Measurements from ENCODE around the gene HLA-B. TPM values are rescaled to one million over a fixed set of nuclear protein-coding genes. Genes with fewer than 3 reads are reported as not detected.
A peak's percentile ranks its signal among the peaks of the same experiment; 100 is the strongest.

HLA-B gene
- total and polyA plus RNA-seq, 8 donors: 134 to 1,907 (median 633) TPM

DNA sequence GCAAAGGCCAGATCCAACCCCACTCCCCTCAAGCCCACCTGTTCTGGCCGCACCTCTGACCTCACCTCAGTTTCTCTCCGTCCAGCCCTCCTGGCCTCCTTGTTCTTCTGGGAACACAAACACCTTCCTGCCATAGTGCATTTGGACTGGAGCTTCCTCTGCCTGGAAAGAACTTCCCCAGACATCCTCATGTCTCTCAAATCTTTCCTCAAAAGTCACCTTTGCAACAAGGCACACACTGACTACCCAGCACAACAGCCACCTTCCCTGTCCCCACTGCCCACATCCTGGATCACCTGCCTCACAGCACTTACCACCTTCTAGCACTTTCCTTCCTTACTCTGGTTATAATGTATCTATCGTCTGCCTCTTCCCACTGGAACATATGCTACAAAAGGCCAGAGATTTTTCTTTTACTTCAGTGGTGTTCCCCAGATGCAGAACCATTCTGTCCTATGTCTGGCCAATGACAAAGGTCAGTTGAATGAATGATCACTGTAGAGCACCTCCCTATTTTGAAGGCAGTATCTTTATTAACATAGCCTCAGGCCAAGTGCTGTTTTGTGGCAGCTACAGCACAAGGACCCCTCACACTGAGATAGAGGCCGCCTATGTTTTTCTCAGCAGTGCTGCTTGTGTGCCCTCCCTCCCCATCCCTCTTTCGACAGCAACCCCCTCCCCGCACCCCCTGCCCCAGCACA, 4.1 kb downstream of the HLA-B start:
- intact Hi-C loops (cut with DNase I; ENCODE audit: low total_unique reads): loop anchor here (5.0 kb wide), 1 partner anchor 86 kb away; no protein-coding TSS in a partner anchor
- H3K27me3 ChIP-seq: no peaks in the 10 kb centered on the region
- 51 to 77% (median 70%) methylated on average over 5 to 6 of the region's 6 CpGs for WGBS, 5 donors
- DNase-seq: no peak
- no peak for TF ChIP-seq EP300 (IDR thresholded peaks at IDR 0.05)
- TF ChIP-seq, protein P1, sequence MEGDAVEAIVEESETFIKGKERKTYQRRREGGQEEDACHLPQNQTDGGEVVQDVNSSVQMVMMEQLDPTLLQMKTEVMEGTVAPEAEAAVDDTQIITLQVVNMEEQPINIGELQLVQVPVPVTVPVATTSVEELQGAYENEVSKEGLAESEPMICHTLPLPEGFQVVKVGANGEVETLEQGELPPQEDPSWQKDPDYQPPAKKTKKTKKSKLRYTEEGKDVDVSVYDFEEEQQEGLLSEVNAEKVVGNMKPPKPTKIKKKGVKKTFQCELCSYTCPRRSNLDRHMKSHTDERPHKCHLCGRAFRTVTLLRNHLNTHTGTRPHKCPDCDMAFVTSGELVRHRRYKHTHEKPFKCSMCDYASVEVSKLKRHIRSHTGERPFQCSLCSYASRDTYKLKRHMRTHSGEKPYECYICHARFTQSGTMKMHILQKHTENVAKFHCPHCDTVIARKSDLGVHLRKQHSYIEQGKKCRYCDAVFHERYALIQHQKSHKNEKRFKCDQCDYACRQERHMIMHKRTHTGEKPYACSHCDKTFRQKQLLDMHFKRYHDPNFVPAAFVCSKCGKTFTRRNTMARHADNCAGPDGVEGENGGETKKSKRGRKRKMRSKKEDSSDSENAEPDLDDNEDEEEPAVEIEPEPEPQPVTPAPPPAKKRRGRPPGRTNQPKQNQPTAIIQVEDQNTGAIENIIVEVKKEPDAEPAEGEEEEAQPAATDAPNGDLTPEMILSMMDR (IDR thresholded peaks at IDR 0.05): no peak
- TF ChIP-seq POLR2AphosphoS5 (IDR thresholded peaks at IDR 0.05): no peak
- no peak for TF ChIP-seq POLR2A (IDR thresholded peaks at IDR 0.05)
- H3K9me3 ChIP-seq: no peaks in the 10 kb centered on the region
- no peak overlapping the region for H3K27ac ChIP-seq
- peaks cover 6 to 27% (median 22%) of the 10 kb centered on the region in 4 donors for H3K36me3 ChIP-seq
- H3K4me1 ChIP-seq: peaks cover 6 to 29% (median 16%) of the 10 kb centered on the region in 4 donors
- peak overlapping the region in 1 of 4 donors; percentile 58 for H3K4me3 ChIP-seq

DNA sequence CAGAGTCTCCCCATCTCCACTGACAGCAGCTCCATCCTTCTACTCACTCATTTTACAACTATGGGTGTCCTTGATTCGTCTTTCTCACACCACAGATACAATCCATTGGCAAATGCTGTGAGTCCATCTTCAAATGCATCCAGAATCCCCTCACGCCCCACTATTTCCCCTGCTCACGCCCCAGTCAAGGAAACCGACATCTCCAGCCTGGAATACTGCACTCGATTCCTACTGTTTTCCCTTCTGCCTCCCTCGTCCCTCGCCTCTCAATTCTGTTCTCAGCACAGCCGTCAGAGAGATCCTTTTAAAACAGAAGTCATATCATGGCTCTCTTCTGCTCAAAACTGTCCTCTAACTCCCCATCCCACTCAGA, 4.7 kb downstream of the HLA-B start:
- WGBS, 5 donors: 42 to 59% (median 54%) methylated on average over 8 of the region's 8 CpGs
- DNase-seq: no peak
- no peak overlapping the region for H3K27ac ChIP-seq
- no peak overlapping the region for H3K4me3 ChIP-seq
- peaks cover 6 to 29% (median 16%) of the 10 kb centered on the region in 4 donors for H3K4me1 ChIP-seq
- no peaks in the 10 kb centered on the region for H3K27me3 ChIP-seq
- H3K36me3 ChIP-seq: peaks cover 6 to 27% (median 22%) of the 10 kb centered on the region in 4 donors
- no peaks in the 10 kb centered on the region for H3K9me3 ChIP-seq
- TF ChIP-seq EP300 (IDR thresholded peaks at IDR 0.05) (no peak), POLR2AphosphoS5 (IDR thresholded peaks at IDR 0.05) (no peak), POLR2A (IDR thresholded peaks at IDR 0.05) (no peak)
- TF ChIP-seq, protein P1 (IDR thresholded peaks at IDR 0.05): no peak
- intact Hi-C loops (cut with DNase I; ENCODE audit: low total_unique reads): loop anchor here (5.0 kb wide), 1 partner anchor 85 kb away; no protein-coding TSS in a partner anchor

DNA sequence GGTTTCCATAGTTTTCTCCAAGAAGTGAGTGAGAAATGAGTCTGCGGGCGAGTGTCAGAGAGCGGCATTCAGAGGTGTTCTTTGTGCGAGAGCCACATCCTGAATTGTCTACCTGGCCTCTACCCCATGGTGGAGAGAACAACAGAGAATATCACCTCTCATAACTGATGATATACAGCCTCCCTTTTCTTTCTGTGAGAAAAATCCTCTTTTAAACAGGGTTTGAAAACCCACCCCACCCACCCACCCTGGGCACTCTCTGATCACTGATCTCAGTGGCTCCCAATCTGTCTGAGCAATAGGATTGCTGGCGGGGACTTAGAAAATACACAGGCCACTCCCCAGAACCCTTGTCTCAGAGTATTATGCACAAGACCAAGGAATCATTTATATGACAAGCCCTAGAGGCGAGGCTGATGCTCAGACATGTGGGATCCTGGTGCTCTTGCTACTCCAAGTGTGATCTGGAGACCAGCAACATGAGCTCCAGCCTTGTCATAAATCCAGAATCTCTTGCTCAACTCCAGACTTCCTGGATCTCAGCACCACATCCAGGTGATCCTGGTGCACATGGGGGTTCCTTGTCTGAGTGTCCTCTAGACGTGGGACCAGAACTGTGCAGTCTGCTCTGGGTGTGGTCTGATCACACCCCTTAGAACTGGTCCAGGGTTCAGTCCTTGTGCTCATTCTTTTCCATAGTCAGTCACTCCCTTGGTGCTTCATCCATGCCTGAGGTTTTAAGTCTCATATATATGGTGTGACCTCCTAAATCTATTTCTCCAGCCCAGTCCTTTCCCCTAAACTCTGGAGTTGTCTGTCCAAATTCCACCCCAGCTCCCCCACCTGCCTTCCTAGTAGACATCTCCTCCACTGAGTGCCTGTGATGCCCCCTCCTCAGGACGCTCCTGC, 5.3 kb downstream of the HLA-B start:
- intact Hi-C loops (cut with DNase I; ENCODE audit: low total_unique reads): loop anchor here (5.0 kb wide), 1 partner anchor 84 kb away; no protein-coding TSS in a partner anchor
- no peak for TF ChIP-seq POLR2A (IDR thresholded peaks at IDR 0.05)
- TF ChIP-seq, protein P1 (IDR thresholded peaks at IDR 0.05): no peak
- no peak for TF ChIP-seq EP300 (IDR thresholded peaks at IDR 0.05)
- TF ChIP-seq POLR2AphosphoS5 (IDR thresholded peaks at IDR 0.05): no peak
- Histone ChIP-seq H3K27ac (no peak overlapping the region), H3K4me3 (no peak overlapping the region), H3K27me3 (no peaks in the 10 kb centered on the region), H3K36me3 (peaks cover 6 to 27% (median 22%) of the 10 kb centered on the region in 4 donors), H3K4me1 (peaks cover 6 to 29% (median 16%) of the 10 kb centered on the region in 4 donors), H3K9me3 (no peaks in the 10 kb centered on the region)
- no peak for DNase-seq
- 45 to 62% (median 56%) methylated on average over 8 of the region's 8 CpGs for WGBS, 5 donors

DNA sequence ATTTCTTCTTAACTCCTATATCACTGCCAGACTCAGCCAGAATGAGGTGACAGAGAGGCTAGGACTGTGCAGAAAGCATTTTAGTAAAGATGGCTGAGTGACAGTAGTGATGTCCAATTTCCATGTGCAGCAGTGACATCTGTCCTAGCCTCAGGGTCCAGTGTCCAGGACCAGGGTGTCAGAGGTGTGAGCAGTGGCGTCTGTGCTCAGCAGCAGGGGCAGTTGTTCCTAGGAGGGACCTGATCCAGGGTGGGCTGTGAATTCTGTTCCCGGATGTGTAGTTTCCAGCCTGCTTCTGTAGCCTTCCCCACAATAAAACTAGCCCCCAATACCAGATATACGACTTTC, 6.0 kb downstream of the HLA-B start:
- H3K4me3 ChIP-seq: no peak overlapping the region
- H3K9me3 ChIP-seq: no peaks in the 10 kb centered on the region
- TF ChIP-seq POLR2AphosphoS5 (IDR thresholded peaks at IDR 0.05) (no peak), POLR2A (IDR thresholded peaks at IDR 0.05) (no peak), EP300 (IDR thresholded peaks at IDR 0.05) (no peak)
- TF ChIP-seq, protein P1 (IDR thresholded peaks at IDR 0.05): no peak
- H3K27me3 ChIP-seq: no peaks in the 10 kb centered on the region
- no peak for DNase-seq
- no peak overlapping the region for H3K27ac ChIP-seq
- intact Hi-C loops (cut with DNase I; ENCODE audit: low total_unique reads): loop anchor here (5.0 kb wide), 1 partner anchor 84 kb away; no protein-coding TSS in a partner anchor
- 0 to 36% (median 7%) methylated on average over 2 to 3 of the region's 3 CpGs for WGBS, 5 donors
- peaks cover 6 to 27% (median 22%) of the 10 kb centered on the region in 4 donors for H3K36me3 ChIP-seq
- peaks cover 6 to 29% (median 16%) of the 10 kb centered on the region in 4 donors for H3K4me1 ChIP-seq

All from stomach (tissue), 9 donors.